BLaER1 (cell line): Measurements from ENCODE around the gene CLDN15.
A peak's percentile ranks its signal among the peaks of the same experiment; 100 is the strongest.

Experiments used
- H3K27ac ChIP-seq: shearing (Covaris generic); formaldehyde crosslinking; 2 replicates; pipeline ENCODE4 v1.8.1; 2022
- H3K27me3 ChIP-seq: shearing (Covaris generic); formaldehyde crosslinking; 2 replicates; pipeline ENCODE4 v1.8.1; 2022
- H3K36me3 ChIP-seq: shearing (Covaris generic); formaldehyde crosslinking; 2 replicates; pipeline ENCODE4 v1.8.1; 2022
- H3K4me1 ChIP-seq: shearing (Covaris generic); formaldehyde crosslinking; 2 replicates; pipeline ENCODE4 v1.8.1; 2022
- H3K4me2 ChIP-seq: shearing (Covaris generic); formaldehyde crosslinking; 2 replicates; pipeline ENCODE4 v1.8.1; 2022
- H3K4me3 ChIP-seq: shearing (Covaris generic); formaldehyde crosslinking; 2 replicates; pipeline ENCODE4 v1.8.1; 2022
- H3K9ac ChIP-seq: shearing (Covaris generic); formaldehyde crosslinking; 2 replicates; pipeline ENCODE4 v1.8.1; 2022
- H3K9me3 ChIP-seq: shearing (Covaris generic); formaldehyde crosslinking; 2 replicates; pipeline ENCODE4 v1.8.1; 2022
- H4K20me1 ChIP-seq: shearing (Covaris generic); formaldehyde crosslinking; 2 replicates; pipeline ENCODE4 v1.8.1; 2022
- Cebpa-rat ChIP-seq: shearing (Covaris generic); IDR thresholded peaks from 2 replicates; pipeline ENCODE4 v1.8.1; 2022

The CLDN15 gene

GRCh38 chr7:101225650-101226049 lies 12.0 kb downstream of the CLDN15 start:
- no peaks in the 10 kb centered on the region for H3K27me3 ChIP-seq
- peaks cover 36% of the 10 kb centered on the region for H4K20me1 ChIP-seq
- H3K27ac ChIP-seq: no peak overlapping the region
- H3K9ac ChIP-seq: no peak overlapping the region
- peaks cover 29% of the 10 kb centered on the region for H3K4me1 ChIP-seq
- no peaks in the 10 kb centered on the region for H3K9me3 ChIP-seq
- peaks cover 95% of the 10 kb centered on the region for H3K36me3 ChIP-seq
- TF ChIP-seq Cebpa-rat: no peak
- no peak overlapping the region for H3K4me3 ChIP-seq
- H3K4me2 ChIP-seq: peak overlapping the region; percentile 46; the same call in 1 of the 2 replicates

- no peak overlapping the region for H3K27ac ChIP-seq
- peaks cover 76% of the 10 kb centered on the region for H3K36me3 ChIP-seq
- H3K27me3 ChIP-seq: no peaks in the 10 kb centered on the region
- no peak for TF ChIP-seq Cebpa-rat
- H4K20me1 ChIP-seq: peaks cover 52% of the 10 kb centered on the region
- H3K4me1 ChIP-seq: peaks cover 46% of the 10 kb centered on the region
- no peak overlapping the region for H3K4me3 ChIP-seq
- H3K4me2 ChIP-seq: no peak overlapping the region
- no peak overlapping the region for H3K9ac ChIP-seq
- H3K9me3 ChIP-seq: no peaks in the 10 kb centered on the region
Observed at GRCh38 chr7:101223528-101223927, 14.1 kb downstream of the CLDN15 start.

DNA sequence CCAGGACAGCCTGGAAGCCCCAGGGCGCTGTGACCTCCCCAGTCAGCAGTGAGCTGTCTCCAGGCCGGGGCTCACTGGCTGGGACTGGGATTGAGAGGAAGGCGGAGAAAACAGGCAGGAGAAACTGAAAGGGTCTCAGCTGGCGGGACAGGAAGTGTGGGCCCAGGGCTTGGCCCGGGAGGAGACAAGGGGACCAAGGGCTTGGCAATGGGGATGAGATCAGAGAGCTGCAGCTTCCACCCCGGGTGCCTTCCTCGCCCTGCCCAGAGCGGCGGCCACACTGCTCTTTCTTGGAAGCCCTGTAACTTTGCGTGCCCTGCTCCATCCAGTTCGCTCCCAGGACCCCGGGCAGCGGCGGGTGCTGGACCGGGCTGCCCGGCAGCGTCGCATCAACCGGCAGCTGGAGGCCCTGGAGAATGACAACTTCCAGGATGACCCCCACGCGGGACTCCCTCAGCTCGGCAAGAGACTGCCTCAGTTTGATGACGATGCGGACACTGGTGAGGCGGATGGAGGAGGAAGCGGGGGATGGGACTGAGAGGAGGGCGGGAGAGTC lies 15.2 kb downstream of the CLDN15 start:
- H3K27ac ChIP-seq: no peak overlapping the region
- H3K9me3 ChIP-seq: no peaks in the 10 kb centered on the region
- peaks cover 54% of the 10 kb centered on the region for H4K20me1 ChIP-seq
- H3K9ac ChIP-seq: no peak overlapping the region
- H3K4me2 ChIP-seq: no peak overlapping the region
- peaks cover 65% of the 10 kb centered on the region for H3K36me3 ChIP-seq
- peaks cover 47% of the 10 kb centered on the region for H3K4me1 ChIP-seq
- TF ChIP-seq Cebpa-rat: no peak
- no peak overlapping the region for H3K4me3 ChIP-seq
- H3K27me3 ChIP-seq: no peaks in the 10 kb centered on the region

DNA sequence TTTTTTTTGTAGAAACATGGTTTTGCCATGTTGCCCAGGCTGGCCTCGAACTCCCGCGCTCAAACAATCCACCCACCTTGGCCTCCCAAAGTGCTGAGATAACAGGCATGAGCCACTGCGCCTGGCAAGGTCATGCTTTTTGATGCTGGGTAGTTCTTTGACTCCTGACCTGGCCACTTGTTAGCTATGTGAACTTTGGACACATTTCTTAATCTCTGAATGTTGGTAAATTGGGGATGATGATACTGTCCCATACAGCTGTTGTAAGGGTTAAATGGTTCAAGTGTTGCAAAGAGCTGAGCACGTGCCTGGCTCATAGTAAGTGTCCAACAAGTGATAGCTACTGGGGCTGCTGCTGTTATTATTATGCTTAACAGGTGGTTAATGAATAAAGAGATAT lies 17.3 kb downstream of the CLDN15 start:
- Histone ChIP-seq H3K27me3 (no peaks in the 10 kb centered on the region), H3K4me3 (no peak overlapping the region), H3K9ac (no peak overlapping the region), H3K4me1 (peaks cover 49% of the 10 kb centered on the region), H3K27ac (no peak overlapping the region), H3K4me2 (peak overlapping the region; percentile 24; the same call in 1 of the 2 replicates), H3K9me3 (no peaks in the 10 kb centered on the region), H4K20me1 (peaks cover 54% of the 10 kb centered on the region), H3K36me3 (peaks cover 56% of the 10 kb centered on the region)
- no peak for TF ChIP-seq Cebpa-rat

DNA sequence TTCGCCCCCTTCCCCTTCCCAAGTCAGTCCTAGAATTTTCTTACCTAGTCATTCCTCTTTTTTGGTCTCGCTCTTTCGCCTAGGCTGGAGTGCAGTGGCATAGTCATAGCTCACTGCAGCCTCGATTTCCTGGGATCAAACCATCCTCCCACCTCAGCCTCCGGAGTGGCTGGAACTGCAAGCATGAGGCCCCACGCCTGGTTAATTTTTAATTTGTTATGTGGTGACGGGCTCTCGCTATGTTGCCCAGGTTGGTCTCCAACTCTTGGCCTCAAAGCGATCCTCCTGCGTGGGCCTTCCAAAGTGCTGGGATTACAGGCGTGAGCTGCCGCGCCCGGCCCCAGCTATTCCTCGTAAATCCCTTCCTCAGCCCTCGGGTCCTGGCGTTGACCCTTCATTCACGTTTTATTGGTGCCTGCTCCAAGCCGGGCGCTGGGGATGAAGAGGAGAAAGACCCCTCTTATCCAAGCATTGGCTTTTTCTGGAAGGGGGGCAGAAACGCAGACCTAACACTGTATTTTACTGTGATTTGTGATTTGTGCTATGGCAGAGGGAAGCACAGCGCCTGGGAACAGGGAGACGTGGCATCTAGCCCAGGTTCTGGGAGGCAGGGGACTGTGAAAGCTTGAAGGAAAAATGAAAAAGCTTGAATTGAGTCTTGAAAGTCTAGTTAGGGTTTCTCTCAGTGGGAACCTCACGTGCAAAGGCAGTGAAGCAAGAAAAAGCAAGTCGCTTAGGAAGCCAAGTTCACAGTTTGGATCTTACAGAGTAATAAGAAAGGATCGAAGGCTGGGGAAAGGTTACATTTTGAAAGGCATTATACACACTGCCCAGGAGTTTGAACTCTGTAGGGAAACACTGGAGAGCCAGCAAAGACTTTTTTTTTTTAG lies 19.1 kb downstream of the CLDN15 start:
- H3K4me3 ChIP-seq: peak overlapping the region; percentile 88
- peaks cover 54% of the 10 kb centered on the region for H3K36me3 ChIP-seq
- H3K9me3 ChIP-seq: no peaks in the 10 kb centered on the region
- TF ChIP-seq Cebpa-rat: no peak
- peak overlapping the region; percentile 72 for H3K27ac ChIP-seq
- peak overlapping the region; percentile 94 for H3K4me2 ChIP-seq
- H3K4me1 ChIP-seq: peaks cover 53% of the 10 kb centered on the region
- no peaks in the 10 kb centered on the region for H3K27me3 ChIP-seq
- H3K9ac ChIP-seq: peak overlapping the region; percentile 77
- peaks cover 50% of the 10 kb centered on the region for H4K20me1 ChIP-seq

DNA sequence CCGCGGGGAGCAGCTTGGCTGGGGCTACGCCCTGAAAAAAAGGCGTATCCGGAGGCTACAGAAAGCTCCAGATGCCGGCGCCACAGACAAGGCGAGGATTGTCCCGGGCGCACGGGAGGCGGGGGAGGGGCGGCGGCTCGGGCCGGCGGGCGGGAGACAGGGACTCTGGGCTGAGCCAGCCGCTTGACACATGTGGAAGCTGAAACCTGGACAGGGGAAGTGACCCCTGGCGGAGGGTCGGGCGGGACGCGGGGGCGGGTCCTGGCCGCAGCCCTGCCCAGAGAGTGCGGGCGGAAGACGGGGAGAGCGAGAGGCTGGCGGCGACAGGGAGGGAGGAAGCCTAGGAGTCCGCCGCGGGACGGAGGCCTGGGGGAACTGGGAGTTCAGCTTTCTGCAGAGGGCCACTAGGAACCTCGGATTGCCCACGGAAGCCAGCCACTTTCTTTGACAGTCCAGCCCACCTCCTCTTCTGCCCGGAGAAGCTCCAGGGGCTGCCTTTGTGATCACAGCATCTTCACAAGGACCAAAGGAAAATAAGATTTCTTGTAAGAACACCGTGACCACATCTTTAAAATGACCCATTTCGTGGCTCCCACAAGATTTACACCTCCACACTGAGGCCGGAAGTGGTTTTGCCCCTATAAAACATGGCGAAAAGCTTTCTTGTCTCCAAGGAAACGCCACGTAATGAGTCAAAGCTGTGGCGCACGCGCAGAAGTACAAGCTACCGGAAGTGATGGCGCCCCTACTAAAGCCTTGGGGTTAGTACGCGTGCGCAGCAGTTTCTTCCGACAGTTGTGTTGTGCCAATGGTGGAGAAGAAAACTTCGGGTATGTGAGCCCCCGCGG lies 20.0 kb downstream of the CLDN15 start, which contains the start of the genes PLOD3 and ZNHIT1:
Gene PLOD3, minus strand, starts transcription at position 194 of the 848 bp plus-strand sequence. CDS start 307 bp downstream, outside the sequence.
Gene ZNHIT1, plus strand, starts transcription at position 778 of the 848 bp plus-strand sequence. Its CDS starts 31 bp downstream, at position 809.
- no peaks in the 10 kb centered on the region for H3K9me3 ChIP-seq
- no peaks in the 10 kb centered on the region for H3K27me3 ChIP-seq
- TF ChIP-seq Cebpa-rat: no peak
- peak within 1 kb of the TSS; percentile 94 for H3K4me2 ChIP-seq
- H4K20me1 ChIP-seq: peaks cover 41% of the 10 kb centered on the region
- peaks cover 50% of the 10 kb centered on the region for H3K36me3 ChIP-seq
- peak within 1 kb of the TSS; percentile 77 for H3K9ac ChIP-seq
- H3K4me3 ChIP-seq: peak within 1 kb of the TSS; percentile 88
- H3K27ac ChIP-seq: peak within 1 kb of the TSS; percentile 74
- peaks cover 53% of the 10 kb centered on the region for H3K4me1 ChIP-seq

DNA sequence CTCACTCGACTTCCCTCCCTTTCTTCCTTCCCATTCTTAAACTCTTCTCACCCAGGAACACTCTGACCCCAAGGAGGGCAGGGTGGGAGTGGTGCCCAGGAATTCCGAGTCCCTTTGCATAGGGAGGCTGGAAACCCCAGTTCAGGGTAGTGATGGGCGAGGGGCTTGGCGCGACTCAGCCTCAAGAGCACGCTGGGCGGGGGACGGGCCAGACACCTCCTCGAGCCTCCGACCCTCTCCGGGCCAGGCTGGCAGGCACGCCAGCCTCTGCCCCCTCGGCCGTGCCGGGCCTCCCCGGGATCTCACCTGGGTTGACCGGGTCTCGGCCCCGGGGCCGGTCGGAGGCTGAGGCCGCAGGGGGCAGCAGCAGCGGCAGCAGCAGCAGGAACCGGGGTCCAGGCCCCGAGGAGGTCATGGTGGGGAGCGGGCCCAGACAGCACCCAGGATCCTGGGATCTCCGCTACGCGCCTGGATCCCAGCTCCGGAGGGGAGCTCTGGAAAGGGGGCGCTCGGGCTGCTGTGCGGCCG lies 20.7 kb downstream of the CLDN15 start:
- Histone ChIP-seq H3K27ac (peak overlapping the region; percentile 74), H3K4me2 (peak overlapping the region; percentile 94), H3K27me3 (no peaks in the 10 kb centered on the region), H3K36me3 (peaks cover 49% of the 10 kb centered on the region), H3K4me3 (peak overlapping the region; percentile 88), H3K9ac (peak overlapping the region; percentile 77), H3K9me3 (no peaks in the 10 kb centered on the region), H3K4me1 (peaks cover 53% of the 10 kb centered on the region), H4K20me1 (peaks cover 34% of the 10 kb centered on the region)
- no peak for TF ChIP-seq Cebpa-rat

GRCh38 chr7:101216001-101216859 lies 21.4 kb downstream of the CLDN15 start:
- Histone ChIP-seq H3K4me1 (peaks cover 53% of the 10 kb centered on the region), H3K4me3 (peak overlapping the region; percentile 88), H3K27me3 (no peaks in the 10 kb centered on the region), H3K4me2 (peak overlapping the region; percentile 94), H3K27ac (peak overlapping the region; percentile 74; the same call in 1 of the 2 replicates), H4K20me1 (peaks cover 27% of the 10 kb centered on the region; the same call in 1 of the 2 replicates), H3K36me3 (peaks cover 49% of the 10 kb centered on the region), H3K9me3 (no peaks in the 10 kb centered on the region), H3K9ac (peak overlapping the region; percentile 77)
- TF ChIP-seq Cebpa-rat: no peak
